SK-N-SH (cell line): ENCODE data around the gene ABCG5.

Experiments
- EP300 ChIP-seq, 2 experiments: IDR thresholded peaks; 2 replicates each; pipeline versions ENCODE4 v1.4.0 to v1.6.1; 2012; ENCODE audit warnings: borderline replicate concordance in 1 of 2, low read depth in 1 of 2, low read length in 1 of 2
- EZH2phosphoT487 ChIP-seq: fragments of 200-600 bp; sonication (generic); IDR thresholded peaks from 2 replicates; pipeline ENCODE4 v1.6.1; 2017; ENCODE audit warnings: low read depth, mixed run types, mild to moderate bottlenecking, antibody characterized with exemption, moderate library complexity, borderline replicate concordance
- FOXJ3 ChIP-seq: sonication (generic); formaldehyde crosslinking; IDR thresholded peaks from 2 replicates; pipeline ENCODE4 v1.5.1; 2020; ENCODE audit warnings: mild to moderate bottlenecking, missing genetic modification reagents
- POLR2AphosphoS5 ChIP-seq: IDR thresholded peaks from 2 replicates; pipeline ENCODE4 v1.6.1; 2012; ENCODE audit warnings: low read depth, low read length
- TAF1 ChIP-seq: IDR thresholded peaks from 2 replicates; pipeline ENCODE4 v1.6.1; 2012; ENCODE audit warnings: low read depth, mild to moderate bottlenecking, low read length, moderate library complexity, borderline replicate concordance
- TCF12 ChIP-seq: IDR thresholded peaks from 2 replicates; pipeline ENCODE4 v1.4.0; 2012
- USF1 ChIP-seq: IDR thresholded peaks from 2 replicates; pipeline ENCODE4 v1.4.0; 2012; ENCODE audit warnings: low read depth, borderline replicate concordance
- TF ChIP-seq, protein P1 (sequence below): fragments of 200-600 bp; sonication (generic); IDR thresholded peaks from 2 replicates; pipeline ENCODE4 v1.6.1; 2017; ENCODE audit warnings: antibody characterized with exemption, mild to moderate bottlenecking, moderate library complexity
- TF ChIP-seq, protein P2 (sequence below): IDR thresholded peaks from 2 replicates; pipeline ENCODE4 v1.4.0; 2012; ENCODE audit warnings: low read depth
- TF ChIP-seq, protein P3 (sequence below): fragments of 150-350 bp; IDR thresholded peaks from 2 replicates; pipeline ENCODE4 v1.6.1; 2017; ENCODE audit warnings: antibody characterized with exemption, low read length, low read depth, borderline replicate concordance

GRCh38 chr2:43822839-43823238, 15.8 kb downstream of the ABCG5 start:
- TF ChIP-seq EZH2phosphoT487 (no peak), TAF1 (no peak), USF1 (no peak), POLR2AphosphoS5 (no peak), FOXJ3 (CRISPR knock-in tag) (no peak), TCF12 (no peak), EP300 (IDR thresholded peaks at IDR 0.05; ENCODE audit: borderline replicate concordance in 1 of 2, low read depth in 1 of 2, low read length in 1 of 2) (no peak)
- TF ChIP-seq, protein P1, sequence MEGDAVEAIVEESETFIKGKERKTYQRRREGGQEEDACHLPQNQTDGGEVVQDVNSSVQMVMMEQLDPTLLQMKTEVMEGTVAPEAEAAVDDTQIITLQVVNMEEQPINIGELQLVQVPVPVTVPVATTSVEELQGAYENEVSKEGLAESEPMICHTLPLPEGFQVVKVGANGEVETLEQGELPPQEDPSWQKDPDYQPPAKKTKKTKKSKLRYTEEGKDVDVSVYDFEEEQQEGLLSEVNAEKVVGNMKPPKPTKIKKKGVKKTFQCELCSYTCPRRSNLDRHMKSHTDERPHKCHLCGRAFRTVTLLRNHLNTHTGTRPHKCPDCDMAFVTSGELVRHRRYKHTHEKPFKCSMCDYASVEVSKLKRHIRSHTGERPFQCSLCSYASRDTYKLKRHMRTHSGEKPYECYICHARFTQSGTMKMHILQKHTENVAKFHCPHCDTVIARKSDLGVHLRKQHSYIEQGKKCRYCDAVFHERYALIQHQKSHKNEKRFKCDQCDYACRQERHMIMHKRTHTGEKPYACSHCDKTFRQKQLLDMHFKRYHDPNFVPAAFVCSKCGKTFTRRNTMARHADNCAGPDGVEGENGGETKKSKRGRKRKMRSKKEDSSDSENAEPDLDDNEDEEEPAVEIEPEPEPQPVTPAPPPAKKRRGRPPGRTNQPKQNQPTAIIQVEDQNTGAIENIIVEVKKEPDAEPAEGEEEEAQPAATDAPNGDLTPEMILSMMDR = no peak
- TF ChIP-seq, protein P2, sequence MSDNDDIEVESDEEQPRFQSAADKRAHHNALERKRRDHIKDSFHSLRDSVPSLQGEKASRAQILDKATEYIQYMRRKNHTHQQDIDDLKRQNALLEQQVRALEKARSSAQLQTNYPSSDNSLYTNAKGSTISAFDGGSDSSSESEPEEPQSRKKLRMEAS = no peak
- TF ChIP-seq, protein P3, sequence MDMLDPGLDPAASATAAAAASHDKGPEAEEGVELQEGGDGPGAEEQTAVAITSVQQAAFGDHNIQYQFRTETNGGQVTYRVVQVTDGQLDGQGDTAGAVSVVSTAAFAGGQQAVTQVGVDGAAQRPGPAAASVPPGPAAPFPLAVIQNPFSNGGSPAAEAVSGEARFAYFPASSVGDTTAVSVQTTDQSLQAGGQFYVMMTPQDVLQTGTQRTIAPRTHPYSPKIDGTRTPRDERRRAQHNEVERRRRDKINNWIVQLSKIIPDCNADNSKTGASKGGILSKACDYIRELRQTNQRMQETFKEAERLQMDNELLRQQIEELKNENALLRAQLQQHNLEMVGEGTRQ = no peak
